GM20431 (cell line): ENCODE measurements around the gene RPRD2.
"Not testable (repeated sequence)": the region's sequence is repeated elsewhere in the genome, so short reads cannot be mapped to it uniquely, and the experiment has no call there.

Source experiments
- in situ Hi-C: fragments of 300-500 bp; cut with MseI, MboI; formaldehyde crosslinking; loops from one replicate; pipeline ENCODE4 v1.15.0; 2020; ENCODE audit warnings: low sequenced_read_pairs; ENCODE audit not compliant: unreplicated experiment

RPRD2 gene

GRCh38 chr1:150363426-150364230, at the start of gene RPRD2:
Gene RPRD2 (plus strand): TSS chr1:150364147. CDS start chr1:150364715, 568 bp downstream.
- in situ Hi-C loops: no loop called here

- in situ Hi-C loops: not testable (repeated sequence)
Measured at GRCh38 chr1:150314691-150315090, 49.3 kb upstream of the RPRD2 start.

GRCh38 chr1:150320667-150320978, 43.3 kb upstream of the RPRD2 start:
- in situ Hi-C loops: no loop called here

DNA sequence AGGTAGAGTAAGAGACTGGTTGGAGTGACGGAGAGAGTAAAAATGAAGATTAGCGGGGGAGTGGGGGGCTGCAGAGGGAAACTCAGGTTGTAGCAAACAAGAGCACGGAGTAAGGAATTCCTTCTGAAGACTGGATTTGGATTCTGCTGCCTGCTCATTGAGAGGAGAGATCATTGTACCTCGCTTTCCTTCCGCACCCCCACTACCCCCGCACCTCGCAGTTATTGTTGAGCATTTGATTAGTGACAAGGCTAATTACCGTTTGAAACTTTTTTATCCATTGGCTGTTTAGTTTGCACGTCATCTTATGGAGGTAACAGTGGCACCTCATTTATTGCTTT, 42.2 kb upstream of the RPRD2 start:
- in situ Hi-C loops: no loop called here

GRCh38 chr1:150322310-150322709, 41.6 kb upstream of the RPRD2 start:
- in situ Hi-C loops: no loop called here

DNA sequence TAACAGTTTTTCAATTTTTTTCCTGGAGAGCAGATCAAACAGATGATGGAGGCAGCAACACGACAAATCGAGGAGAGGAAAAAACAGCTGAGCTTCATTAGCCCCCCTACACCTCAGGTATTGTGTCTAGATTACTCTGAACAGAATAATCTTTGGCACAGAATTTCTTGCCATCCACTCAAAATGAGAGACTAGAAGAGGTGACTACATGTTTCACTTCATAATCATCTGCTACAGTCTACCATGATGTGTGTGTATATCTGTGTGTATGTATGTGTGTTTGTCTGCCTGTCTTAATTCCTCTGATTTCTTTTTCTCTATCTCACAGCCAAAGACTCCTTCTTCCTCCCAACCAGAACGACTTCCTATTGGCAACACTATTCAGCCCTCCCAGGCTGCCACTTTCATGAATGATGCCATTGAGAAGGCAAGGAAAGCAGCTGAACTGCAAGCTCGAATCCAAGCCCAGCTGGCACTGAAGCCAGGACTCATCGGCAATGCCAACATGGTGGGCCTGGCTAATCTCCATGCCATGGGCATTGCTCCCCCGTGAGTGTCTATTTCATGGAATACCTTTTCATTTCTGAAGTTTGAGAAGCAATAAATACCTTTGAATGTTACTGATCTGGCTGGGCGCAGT, 31.2 kb upstream of the RPRD2 start:
- in situ Hi-C loops: no loop called here

DNA sequence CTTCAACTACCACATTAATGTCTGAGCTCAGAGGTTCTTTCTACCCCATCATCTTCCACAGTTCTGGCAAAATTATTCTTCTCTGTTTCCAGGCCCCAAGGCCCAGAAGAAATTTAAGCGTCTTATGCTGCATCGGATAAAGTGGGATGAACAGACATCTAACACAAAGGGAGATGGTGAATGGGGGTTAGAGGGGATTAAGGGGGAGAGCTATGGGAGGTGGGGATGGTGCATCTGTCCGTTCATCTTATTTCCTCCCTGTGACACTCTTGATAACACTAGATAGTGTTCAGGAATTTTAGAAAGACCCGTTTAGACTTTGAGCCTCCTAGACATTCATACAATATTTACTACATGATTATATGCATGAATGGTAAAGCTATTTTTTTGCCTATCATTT, 17.6 kb upstream of the RPRD2 start:
- in situ Hi-C loops: no loop called here

DNA sequence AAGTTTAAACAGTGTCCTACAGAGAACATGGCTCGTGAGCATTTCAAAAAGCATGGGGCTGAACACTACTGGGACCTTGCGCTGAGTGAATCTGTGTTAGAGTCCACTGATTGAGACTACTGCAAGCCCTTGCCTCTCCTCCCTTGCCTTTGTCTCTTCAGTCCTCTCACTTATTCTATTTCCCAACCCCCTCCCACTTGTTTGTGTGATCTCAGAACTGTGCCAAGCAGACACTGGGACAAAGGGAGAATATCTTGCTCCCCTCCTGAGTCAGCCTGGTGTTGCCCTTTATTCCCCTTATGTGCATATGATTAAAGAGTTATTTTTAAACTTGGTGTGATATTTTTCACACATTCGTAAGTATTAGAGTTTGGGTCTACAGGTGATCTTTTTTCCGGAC, 11.1 kb upstream of the RPRD2 start:
- in situ Hi-C loops: no loop called here

DNA sequence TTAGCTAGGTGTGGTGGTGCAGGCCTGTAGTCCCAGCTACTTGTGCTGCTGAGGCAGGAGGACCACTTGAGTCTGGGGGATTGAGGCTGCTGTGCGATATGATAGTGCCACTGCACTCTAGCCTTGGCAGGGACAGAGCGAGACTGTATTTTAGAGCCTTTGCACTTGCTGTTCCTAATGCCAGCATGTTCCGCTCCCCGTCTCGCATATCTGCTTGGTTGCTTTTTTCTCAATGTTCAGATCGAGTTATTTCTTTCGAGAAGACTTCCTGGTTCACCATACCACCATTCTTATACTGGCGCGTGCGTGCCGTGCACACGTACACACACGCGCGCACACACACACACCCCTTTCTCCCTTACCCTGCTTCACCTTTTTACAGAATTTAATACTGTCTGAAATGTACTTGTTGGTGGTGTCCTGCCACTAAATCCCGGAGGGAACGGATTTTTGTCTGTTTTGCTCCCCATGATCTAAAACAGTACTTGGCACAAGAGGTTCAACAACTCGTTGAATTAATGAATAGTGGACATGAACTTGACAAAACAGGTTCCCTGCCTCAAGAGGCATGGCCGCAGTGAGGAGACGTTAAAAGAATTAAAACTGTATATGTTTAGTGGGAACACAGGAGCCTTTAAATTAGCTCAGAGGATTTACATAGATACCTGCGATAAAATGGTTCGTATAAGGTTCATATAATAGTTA, 1.1 kb upstream of the RPRD2 start:
- in situ Hi-C loops: no loop called here

DNA sequence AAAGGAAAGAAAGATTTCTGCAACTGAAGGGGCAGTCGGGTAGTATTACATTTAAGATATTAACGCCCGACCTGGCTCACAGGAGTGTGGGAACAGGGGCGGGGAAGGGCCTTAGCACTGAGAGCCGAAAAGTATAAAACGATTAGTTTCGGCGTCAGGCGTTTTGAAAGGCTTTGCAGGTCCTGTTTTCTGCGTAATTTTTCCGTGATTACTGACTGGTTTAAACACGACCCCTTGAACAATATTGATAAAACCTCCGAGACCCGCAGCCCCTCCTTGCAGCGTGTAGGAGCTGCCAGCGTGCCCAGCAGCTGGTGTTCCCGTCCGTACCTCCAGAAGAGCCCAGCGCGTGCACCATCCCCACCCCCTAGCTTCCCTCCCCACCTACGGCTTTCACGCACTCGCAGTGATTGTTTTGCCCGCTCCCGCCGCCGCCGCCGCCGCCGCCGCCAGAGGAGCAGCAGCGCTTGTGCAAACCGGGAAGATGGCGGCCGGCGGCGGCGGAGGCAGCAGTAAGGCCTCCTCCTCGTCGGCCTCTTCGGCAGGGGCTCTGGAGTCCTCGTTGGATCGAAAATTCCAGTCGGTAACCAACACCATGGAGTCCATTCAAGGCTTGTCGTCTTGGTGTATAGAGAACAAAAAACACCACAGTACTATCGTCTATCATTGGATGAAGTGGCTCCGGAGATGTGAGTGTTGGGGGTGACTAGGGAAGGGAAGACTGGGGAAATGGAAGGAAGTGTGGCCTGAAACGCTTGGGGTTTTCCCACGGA, 470 bp downstream of the RPRD2 start:
- in situ Hi-C loops: no loop called here

DNA sequence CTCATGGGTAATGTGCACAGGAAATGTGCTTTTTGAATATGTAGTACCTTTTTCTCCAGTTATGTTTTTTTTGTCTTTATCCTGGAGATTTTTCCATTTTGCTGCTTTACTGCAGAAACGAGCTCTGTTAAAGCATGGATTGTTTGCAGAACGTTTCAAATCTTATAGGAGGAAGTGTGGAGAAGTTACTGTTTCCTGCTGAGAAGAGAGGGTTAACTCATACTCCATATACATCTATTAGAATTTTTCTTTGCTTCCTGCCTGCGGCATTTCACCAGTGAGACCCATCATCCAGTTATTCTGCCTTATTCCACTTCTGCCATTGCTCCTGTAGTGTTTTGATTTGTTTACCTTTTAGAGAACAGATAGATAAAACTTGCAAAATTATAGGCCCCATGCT, 2.0 kb downstream of the RPRD2 start:
- in situ Hi-C loops: no loop called here

- in situ Hi-C loops: no loop called here
Measured at GRCh38 chr1:150366416-150367296, 2.7 kb downstream of the RPRD2 start.

- in situ Hi-C loops: no loop called here
Measured at GRCh38 chr1:150371110-150371509, 7.2 kb downstream of the RPRD2 start.

DNA sequence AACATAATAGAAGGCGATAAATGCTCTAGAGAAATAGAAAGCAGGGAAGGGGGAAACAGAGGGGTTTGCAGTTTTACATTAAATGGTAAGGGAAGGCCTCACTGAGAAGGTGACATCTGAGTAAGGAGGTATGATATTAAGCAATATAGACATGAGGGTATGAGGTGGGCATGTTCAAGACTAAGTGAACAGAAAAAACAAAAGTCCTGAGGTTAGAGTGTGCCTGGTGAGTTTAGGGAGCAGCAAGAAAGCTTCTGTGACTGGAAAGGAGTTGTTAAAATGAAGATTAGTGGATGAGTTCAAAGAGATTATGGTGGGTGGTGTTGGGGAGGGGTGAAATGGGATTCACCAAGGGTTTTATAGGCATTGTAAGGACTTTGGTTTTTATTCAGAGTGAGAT, 8.6 kb downstream of the RPRD2 start:
- in situ Hi-C loops: no loop called here

- in situ Hi-C loops: no loop called here
Measured at GRCh38 chr1:150376110-150376509, 12.2 kb downstream of the RPRD2 start.

DNA sequence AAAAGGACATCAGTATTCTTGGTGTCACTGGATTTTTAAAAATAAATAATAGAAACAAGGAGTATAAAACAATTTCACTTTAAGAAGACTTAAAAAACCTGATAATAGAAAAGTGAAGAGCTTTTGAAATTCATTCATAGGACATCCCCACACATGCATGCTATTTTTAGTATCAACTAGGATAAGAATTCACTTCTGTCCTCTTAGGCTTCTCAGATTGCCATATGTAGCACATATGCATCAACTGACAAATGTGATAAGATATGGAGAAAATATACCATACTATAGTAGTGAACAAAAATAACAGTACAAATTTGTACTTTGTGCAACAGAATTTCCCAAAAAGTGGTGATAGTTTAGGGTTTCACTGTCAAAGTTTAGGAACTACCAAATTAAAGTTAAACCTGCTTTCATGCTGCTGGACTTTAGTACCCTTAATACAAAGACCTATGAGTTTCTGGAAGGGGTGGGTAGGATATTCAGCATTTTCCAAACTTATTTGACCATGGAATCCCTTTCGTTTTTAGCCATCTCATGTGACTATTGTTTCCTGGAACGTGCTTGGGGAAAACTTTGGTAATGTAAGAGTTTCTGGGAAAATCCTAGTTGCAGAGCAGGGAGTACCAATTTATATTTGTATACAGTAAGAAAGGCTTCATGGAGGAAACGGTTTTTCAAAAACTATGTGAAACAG, 19.8 kb downstream of the RPRD2 start:
- in situ Hi-C loops: no loop called here

GRCh38 chr1:150385537-150386445, 21.8 kb downstream of the RPRD2 start:
- in situ Hi-C loops: no loop called here

DNA sequence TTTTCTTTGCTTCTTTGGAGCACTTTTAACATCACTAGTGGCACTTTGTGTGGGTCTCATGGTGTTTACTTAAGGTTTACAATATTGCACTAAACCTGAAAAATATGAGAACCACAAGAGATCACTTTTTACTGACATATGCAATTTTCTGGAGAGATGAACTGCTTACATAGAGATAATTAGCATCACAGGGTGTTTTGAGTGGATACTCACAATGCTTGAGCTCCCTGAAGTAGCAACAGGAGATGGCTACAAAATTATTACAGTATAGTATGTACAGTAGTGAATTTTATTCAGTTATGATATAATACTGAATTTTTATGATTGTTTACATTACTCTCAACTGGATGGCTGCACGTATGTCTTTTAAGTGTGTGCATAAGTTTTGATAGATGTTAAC, 22.6 kb downstream of the RPRD2 start:
- in situ Hi-C loops: no loop called here
